Testis (tissue), 3 donors: ENCODE results near the gene PAQR4. TPM values are rescaled to one million over a fixed set of nuclear protein-coding genes. Genes with fewer than 3 reads are reported as not detected.

Experiments
- DNase-seq: peaks from one replicate; pipeline ENCODE4 v3.0.0-alpha.2; 2019
- H3K27ac ChIP-seq, 2 donors: fragments of 200-600 bp; sonication (generic); one replicate each; pipeline ENCODE4 v1.5.1; 2019
- H3K27me3 ChIP-seq: fragments of 200-600 bp; sonication (generic); one replicate; pipeline ENCODE4 v1.5.1; 2019
- H3K36me3 ChIP-seq: fragments of 200-600 bp; sonication (generic); one replicate; pipeline ENCODE4 v1.5.1; 2017; ENCODE audit warnings: low read depth; ENCODE audit errors: missing control alignments
- H3K4me1 ChIP-seq: fragments of 200-600 bp; sonication (generic); one replicate; pipeline ENCODE4 v1.5.1; 2019
- H3K4me3 ChIP-seq, 2 donors: fragments of 200-600 bp; sonication (generic); one replicate each; pipeline ENCODE4 v1.5.1; 2017 to 2019
- H3K9me3 ChIP-seq: fragments of 200-600 bp; sonication (generic); one replicate; pipeline ENCODE4 v1.5.1; 2017
- CTCF ChIP-seq, 3 experiments: fragments of 450-650 bp in 2 of 3; fragments of 200-600 bp in 1 of 3; sonication (generic) in 1 of 3; IDR thresholded peaks; one replicate each; pipeline ENCODE4 v1.5.1; 2016 to 2019; ENCODE audit warnings: antibody characterized with exemption in 3 of 3, mild to moderate bottlenecking in 2 of 3, moderate library complexity in 1 of 3
- POLR2A ChIP-seq: fragments of 450-650 bp; IDR thresholded peaks from one replicate; pipeline ENCODE4 v1.6.1; 2017; ENCODE audit warnings: antibody characterized with exemption, mild to moderate bottlenecking, moderate library complexity
- WGBS, 2 donors: methylation state at CpG; one replicate each; pipeline ENCODE4 v1.1.5; 2018; 5-methylcytosine and 5-hydroxymethylcytosine counted together
- intact Hi-C: fragments of 100-400 bp; cut with DNase I; formaldehyde crosslinking; loops from one replicate; pipeline ENCODE4 v1.15.1; 2023; ENCODE audit warnings: low total_unique reads
- polyA plus RNA-seq: library from polyadenylated mRNA; stranded (reverse); fragments of 350-450 nt; fragmentation: Illumina TruSeq; extraction: RNeasy Lipid Tissue Mini Kit (QIAGEN cat#74804); gene quantifications from one replicate; pipeline ENCODE4 v1.2.3, GENCODE V29; 2014; ENCODE audit warnings: low read depth, low replicate concordance; ENCODE audit not compliant: insufficient read depth
- total RNA-seq, 2 donors: library from RNA; depleted of rRNA; stranded (reverse); fragments of >200 nt; gene quantifications; one replicate each; pipeline ENCODE4 v1.2.3, GENCODE V29; 2016

The PAQR4 gene
- total and polyA plus RNA-seq, 3 donors from 2014 or later: 6.2 to 7.1 (median 6.4) TPM

GRCh38 chr16:2967211-2967631, 1.9 kb upstream of the PAQR4 start:
- Histone ChIP-seq H3K27ac (no peak overlapping the region), H3K36me3 (no peaks in the 10 kb centered on the region), H3K27me3 (no peaks in the 10 kb centered on the region), H3K4me1 (peaks cover 29% of the 10 kb centered on the region), H3K9me3 (no peaks in the 10 kb centered on the region), H3K4me3 (peak overlapping the region in 1 of 2 donors; percentile 15)
- intact Hi-C loops: no loop called here
- WGBS, 2 donors: 17 to 20% methylated on average over 2 to 20 of the region's 51 CpGs
- no peak for DNase-seq
- no peak for TF ChIP-seq CTCF (IDR thresholded peaks at IDR 0.05)
- TF ChIP-seq POLR2A: no peak

- H3K4me3 ChIP-seq: no peak overlapping the region
- intact Hi-C loops: no loop called here
These were observed 1.4 kb upstream of the PAQR4 start for GRCh38 chr16:2967721-2968161.

GRCh38 chr16:2968368-2968737, 795 bp upstream of the PAQR4 start:
- Histone ChIP-seq H3K9me3 (no peaks in the 10 kb centered on the region), H3K27me3 (no peaks in the 10 kb centered on the region), H3K4me3 (peak overlapping the region; percentile 56 to 58), H3K4me1 (peaks cover 24% of the 10 kb centered on the region), H3K36me3 (no peaks in the 10 kb centered on the region), H3K27ac (no peak overlapping the region)
- WGBS, 2 donors: 9 to 10% methylated on average over 18 of the region's 18 CpGs
- intact Hi-C loops: no loop called here
- no peak for DNase-seq
- TF ChIP-seq POLR2A: no peak
- TF ChIP-seq CTCF (IDR thresholded peaks at IDR 0.05): no peak

More at GRCh38 chr16:2967721-2968161, 1.4 kb upstream of the PAQR4 start:
- no peak overlapping the region for H3K27ac ChIP-seq
- H3K27me3 ChIP-seq: no peaks in the 10 kb centered on the region
- TF ChIP-seq POLR2A (no peak), CTCF (IDR thresholded peaks at IDR 0.05) (no peak)
- H3K4me1 ChIP-seq: peaks cover 29% of the 10 kb centered on the region
- no peak for DNase-seq
- 43 to 80% methylated on average over 1 to 33 of the region's 33 CpGs for WGBS, 2 donors
- H3K9me3 ChIP-seq: no peaks in the 10 kb centered on the region
- H3K36me3 ChIP-seq: no peaks in the 10 kb centered on the region

GRCh38 chr16:2969545-2970521, 685 bp downstream of the PAQR4 start:
- TF ChIP-seq CTCF (IDR thresholded peaks at IDR 0.05) (no peak), POLR2A (no peak)
- WGBS, 2 donors: 10 to 14% methylated on average over 22 to 59 of the region's 83 CpGs
- H3K4me3 ChIP-seq: peak overlapping the region; percentile 56 to 58
- H3K27me3 ChIP-seq: no peaks in the 10 kb centered on the region
- no peak overlapping the region for H3K27ac ChIP-seq
- no peaks in the 10 kb centered on the region for H3K36me3 ChIP-seq
- no peaks in the 10 kb centered on the region for H3K9me3 ChIP-seq
- peaks cover 9% of the 10 kb centered on the region for H3K4me1 ChIP-seq
- no peak for DNase-seq
- intact Hi-C loops: no loop called here
